RPMI8226 (cell line): ENCODE data around the gene WDR20.

Experiments used
- DNase-seq: peaks from one replicate; pipeline ENCODE4 v3.0.0-alpha.2; 2015

The WDR20 gene

GRCh38 chr14:102201353-102201738 is 61.6 kb downstream of the WDR20 start:
- DNase-seq = no peak

- DNase-seq = no peak
Observed at GRCh38 chr14:102201776-102202175, 62.1 kb downstream of the WDR20 start.

- no peak for DNase-seq
Observed at GRCh38 chr14:102202944-102203343, 63.2 kb downstream of the WDR20 start.

GRCh38 chr14:102203382-102203781 is 63.7 kb downstream of the WDR20 start:
- no peak for DNase-seq

GRCh38 chr14:102205560-102205959 is 65.9 kb downstream of the WDR20 start:
- DNase-seq = no peak

GRCh38 chr14:102206918-102207317 is 67.2 kb downstream of the WDR20 start:
- no peak for DNase-seq

GRCh38 chr14:102207831-102208365 is 68.2 kb downstream of the WDR20 start:
- DNase-seq = no peak

- no peak for DNase-seq
Observed at GRCh38 chr14:102208741-102209140, 69.0 kb downstream of the WDR20 start.

- DNase-seq = no peak
Observed at GRCh38 chr14:102209224-102209966, 69.7 kb downstream of the WDR20 start.

GRCh38 chr14:102210421-102211042 is 70.8 kb downstream of the WDR20 start:
- no peak for DNase-seq

GRCh38 chr14:102211240-102211639 is 71.5 kb downstream of the WDR20 start:
- DNase-seq = no peak

- no peak for DNase-seq
Observed at GRCh38 chr14:102212356-102212755, 72.7 kb downstream of the WDR20 start.

GRCh38 chr14:102212845-102213244 is 73.1 kb downstream of the WDR20 start:
- DNase-seq = no peak

- DNase-seq = no peak
Observed at GRCh38 chr14:102213470-102213869, 73.8 kb downstream of the WDR20 start.

GRCh38 chr14:102213984-102214658 is 74.4 kb downstream of the WDR20 start:
- no peak for DNase-seq

- no peak for DNase-seq
Observed at GRCh38 chr14:102215071-102215470, 75.4 kb downstream of the WDR20 start.

GRCh38 chr14:102215576-102216250 is 76.0 kb downstream of the WDR20 start:
- no peak for DNase-seq

- no peak for DNase-seq
Observed at GRCh38 chr14:102217399-102217798, 77.7 kb downstream of the WDR20 start.

GRCh38 chr14:102217987-102218421 is 78.3 kb downstream of the WDR20 start:
- DNase-seq = no peak

GRCh38 chr14:102218688-102219087 is 79.0 kb downstream of the WDR20 start:
- DNase-seq = no peak

- no peak for DNase-seq
Observed at GRCh38 chr14:102219316-102219715, 79.6 kb downstream of the WDR20 start.

- DNase-seq = no peak
Observed at GRCh38 chr14:102220031-102220430, 80.3 kb downstream of the WDR20 start.

GRCh38 chr14:102221026-102221425 is 81.3 kb downstream of the WDR20 start:
- no peak for DNase-seq
